A549 (cell line): ENCODE results near the gene PAX9. TPM values are rescaled to one million over a fixed set of nuclear protein-coding genes. Genes with fewer than 3 reads are reported as not detected.
A peak's percentile ranks its signal among the peaks of the same experiment; 100 is the strongest.

Experiments used
- ATAC-seq, 2 experiments: fragments of 200-7000 bp in 1 of 2; fragments of >200 bp in 1 of 2; cut with Nextera tagmentation in 1 of 2; cut with Tn5 transposase in 1 of 2; 3 replicates each; pipeline versions ENCODE4 v1.8.0 to v1.9.1; 2018 to 2020; ENCODE audit warnings: mild to moderate bottlenecking in 1 of 2, moderate library complexity in 1 of 2
- CTCF ChIA-PET: fragments of 300-600 bp; sonication (Branson Sonifier 250); formaldehyde crosslinking; extraction: SDS; loops from one replicate; lab custom pipeline; 2021; ENCODE audit warnings: antibody characterized with exemption, inconsistent platforms; lab: Yijun Ruan, JAX
- POLR2A ChIA-PET: fragments of 350-600 bp; formaldehyde crosslinking; extraction: SDS; loops from one replicate; lab custom pipeline; 2021; ENCODE audit warnings: antibody characterized with exemption, inconsistent platforms; lab: Yijun Ruan, JAX
- DNase-seq, 2 experiments: peaks; one replicate each; pipeline versions ENCODE4 v3.0.0 to v3.0.0-alpha.2; 2011 to 2016; ENCODE audit warnings: low read depth in 1 of 2, low spot score in 1 of 2
- FAIRE-seq: peaks from 2 replicates; lab custom pipeline; 2011; peaks lifted over from hg19 to GRCh38; lab: Jason Lieb, UNC
- H3K27ac ChIP-seq, 2 experiments: fragments of >200 bp; sonication (Bioruptor Twin); formaldehyde crosslinking; 3 replicates each; pipeline ENCODE4 v1.5.1; 2016 to 2017
- H3K4me1 ChIP-seq: fragments of >200 bp; sonication (Bioruptor Twin); formaldehyde crosslinking; 3 replicates; pipeline ENCODE4 v1.6.1; 2016
- H3K4me2 ChIP-seq: fragments of >200 bp; sonication (Bioruptor Twin); formaldehyde crosslinking; 3 replicates; pipeline ENCODE4 v1.6.1; 2016
- H3K4me3 ChIP-seq: fragments of >200 bp; sonication (Bioruptor Twin); formaldehyde crosslinking; 3 replicates; pipeline ENCODE4 v1.5.1; 2016
- H3K9me3 ChIP-seq: fragments of >200 bp; sonication (Bioruptor Twin); formaldehyde crosslinking; 3 replicates; pipeline ENCODE4 v1.6.1; 2016
- ATOH8 ChIP-seq: fragments of 250-450 bp; sonication (Bioruptor Pico); IDR thresholded peaks from 2 replicates; pipeline ENCODE4 v1.5.0; 2020; ENCODE audit warnings: low read depth, mild to moderate bottlenecking, moderate library complexity
- BCL3 ChIP-seq: fragments of >200 bp; sonication (Bioruptor Twin); formaldehyde crosslinking; IDR thresholded peaks from 3 replicates; pipeline ENCODE4 v1.6.1; 2016
- CBX8 ChIP-seq: fragments of 200-600 bp; sonication (generic); IDR thresholded peaks from 2 replicates; pipeline ENCODE4 v1.6.1; 2016
- EHF ChIP-seq: fragments of 250-450 bp; sonication (Bioruptor Pico); IDR thresholded peaks from 2 replicates; pipeline ENCODE4 v1.5.0; 2020; ENCODE audit warnings: mild to moderate bottlenecking
- EHMT2 ChIP-seq: fragments of 200-600 bp; sonication (generic); IDR thresholded peaks from 2 replicates; pipeline ENCODE4 v1.6.1; 2016; ENCODE audit warnings: antibody characterized with exemption, low read depth, mild to moderate bottlenecking, moderate library complexity
- EP300 ChIP-seq, 2 experiments: fragments of >200 bp; sonication (Bioruptor Twin); formaldehyde crosslinking; IDR thresholded peaks; 2 replicates in 1 of 2; 3 replicates in 1 of 2; pipeline ENCODE4 v1.6.1; 2016 to 2017
- FOSB ChIP-seq: fragments of 250-450 bp; sonication (Bioruptor Pico); IDR thresholded peaks from 2 replicates; pipeline ENCODE4 v1.5.0; 2020; ENCODE audit warnings: mild to moderate bottlenecking, moderate library complexity
- FOSL2 ChIP-seq, 2 experiments: fragments of 450-650 bp in 1 of 2; fragments of >200 bp in 1 of 2; sonication (Bioruptor Twin) in 1 of 2; formaldehyde crosslinking; IDR thresholded peaks; 2 replicates each; pipeline versions ENCODE4 v1.5.0 to v1.6.1; 2016 to 2020; ENCODE audit warnings: mild to moderate bottlenecking in 1 of 2, moderate library complexity in 1 of 2
- HDAC2 ChIP-seq: fragments of 200-600 bp; sonication (generic); IDR thresholded peaks from 2 replicates; pipeline ENCODE4 v1.6.1; 2016
- HOXB5 ChIP-seq: fragments of 250-450 bp; sonication (Bioruptor Pico); IDR thresholded peaks from 2 replicates; pipeline ENCODE4 v1.5.0; 2020; ENCODE audit warnings: mild to moderate bottlenecking, moderate library complexity
- MAFK ChIP-seq: fragments of 450-650 bp; IDR thresholded peaks from 2 replicates; pipeline ENCODE4 v1.6.1; 2014; ENCODE audit not compliant: partially characterized antibody
- NPAS2 ChIP-seq: fragments of 250-450 bp; sonication (Bioruptor Pico); IDR thresholded peaks from 2 replicates; pipeline ENCODE4 v1.8.0; 2022; ENCODE audit warnings: mild to moderate bottlenecking, moderate library complexity, borderline replicate concordance
- PBX3 ChIP-seq: IDR thresholded peaks from 2 replicates; pipeline ENCODE4 v1.6.1; 2012
- PHF8 ChIP-seq: fragments of 200-600 bp; sonication (generic); IDR thresholded peaks from 2 replicates; pipeline ENCODE4 v1.6.1; 2016; ENCODE audit warnings: low read depth, mild to moderate bottlenecking, antibody characterized with exemption, moderate library complexity, borderline replicate concordance
- POLR2AphosphoS2 ChIP-seq: conservative IDR thresholded peaks from 2 replicates; pipeline ENCODE4 v1.6.1; 2012; ENCODE audit warnings: low read length, improper control_type of control experiment, inconsistent platforms
- RFX5 ChIP-seq: fragments of 450-650 bp; IDR thresholded peaks from 2 replicates; pipeline ENCODE4 v1.7.1; 2014; ENCODE audit warnings: antibody characterized with exemption, mild to moderate bottlenecking, moderate library complexity
- SMC3 ChIP-seq: fragments of >200 bp; sonication (Bioruptor Twin); formaldehyde crosslinking; IDR thresholded peaks from 3 replicates; pipeline ENCODE4 v1.6.1; 2018; ENCODE audit warnings: inconsistent platforms
- TFCP2L1 ChIP-seq: fragments of 250-450 bp; sonication (Bioruptor Pico); IDR thresholded peaks from 2 replicates; pipeline ENCODE4 v1.5.0; 2021; ENCODE audit warnings: mild to moderate bottlenecking
- TP53 ChIP-seq: fragments of 250-450 bp; sonication (Bioruptor Pico); IDR thresholded peaks from 2 replicates; pipeline ENCODE4 v1.5.0; 2021; ENCODE audit warnings: mild to moderate bottlenecking, moderate library complexity
- ZC3H11A ChIP-seq: fragments of 450-650 bp; IDR thresholded peaks from 2 replicates; pipeline ENCODE4 v1.6.1; 2014; ENCODE audit warnings: antibody characterized with exemption, mild to moderate bottlenecking
- ZFP36 ChIP-seq: fragments of 450-650 bp; IDR thresholded peaks from 2 replicates; pipeline ENCODE4 v1.6.1; 2014; ENCODE audit warnings: borderline replicate concordance; ENCODE audit not compliant: partially characterized antibody
- ZNF302 ChIP-seq: fragments of 250-450 bp; sonication (Bioruptor Pico); IDR thresholded peaks from 2 replicates; pipeline ENCODE4 v1.9.0; 2021; ENCODE audit warnings: inconsistent platforms, mild to moderate bottlenecking, moderate library complexity
- WGBS: methylation state at CpG from one replicate; pipeline ENCODE4 v1.1.6; 2017; ENCODE audit errors: missing lambda C conversion rate; 5-methylcytosine and 5-hydroxymethylcytosine counted together
- polyA plus RNA-seq, 4 experiments: library from polyadenylated mRNA; depleted of rRNA in 3 of 4; stranded (reverse); fragments of >200 nt; fragmentation: RNase III in 1 of 4; extraction: RNeasy Plus Mini Kit Qiagen cat#74134 plus additional on column Dnase treatment in 1 of 4; gene quantifications; 2 replicates in 3 of 4; 3 replicates in 1 of 4; pipeline ENCODE4 v1.2.3, GENCODE V29; 2011 to 2017

Gene PAX9
- polyA plus RNA-seq, 2 of the 4 experiments (the other 2 are of a cell fraction), result 0.75 to 1.8 TPM

GRCh38 chr14:36654794-36655381 is 6.8 kb upstream of the PAX9 start:
- no peak overlapping the region for H3K27ac ChIP-seq
- TF ChIP-seq ZFP36, result no peak
- TF ChIP-seq MAFK, result no peak
- TF ChIP-seq PBX3, result no peak
- no peak for TF ChIP-seq ATOH8 (CRISPR knock-in tag)
- TF ChIP-seq SMC3, result no peak
- CTCF ChIA-PET, result interaction anchor here (0.7 to 9.0 kb wide), 23 partner anchors 8 to 495 kb away, joined by 3 to 118 read pairs (median 5); no protein-coding TSS in a partner anchor

GRCh38 chr14:36655571-36655962 is 6.1 kb upstream of the PAX9 start:
- 54% methylated on average over 11 of the region's 11 CpGs for WGBS
- FAIRE-seq, result no peak

More at GRCh38 chr14:36654794-36655381, 6.8 kb upstream of the PAX9 start:
- Histone ChIP-seq H3K4me2 (no peak overlapping the region; the same call in 2 of the 3 replicates), H3K9me3 (no peaks in the 10 kb centered on the region), H3K4me1 (peaks cover 3% of the 10 kb centered on the region; the same call in 1 of the 3 replicates), H3K4me3 (no peak overlapping the region)
- ATAC-seq (no peak), FAIRE-seq (no peak), DNase-seq (no peak)
- POLR2A ChIA-PET, result no interaction called here
- WGBS, result 82% methylated on average over 34 of the region's 34 CpGs

More at GRCh38 chr14:36655571-36655962, 6.1 kb upstream of the PAX9 start:
- Histone ChIP-seq H3K9me3 (no peaks in the 10 kb centered on the region), H3K4me3 (peak overlapping the region; percentile 33; the same call in 2 of the 3 replicates), H3K4me2 (peak overlapping the region; percentile 65), H3K27ac (no peak overlapping the region), H3K4me1 (peaks cover 3% of the 10 kb centered on the region; the same call in 1 of the 3 replicates)
- no peak; a peak in 1 of 6 replicates for ATAC-seq
- no peak for TF ChIP-seq BCL3
- no peak for TF ChIP-seq HDAC2
- no peak for TF ChIP-seq HOXB5 (CRISPR knock-in tag)
- TF ChIP-seq ZC3H11A, result no peak
- TF ChIP-seq PHF8, result no peak
- no peak for TF ChIP-seq EHMT2
- TF ChIP-seq POLR2AphosphoS2, result no peak
- no peak for TF ChIP-seq EHF (CRISPR knock-in tag)
- no peak for TF ChIP-seq EP300 (IDR thresholded peaks at IDR 0.05)
- no peak for TF ChIP-seq CBX8
- no peak for TF ChIP-seq ZFP36
- no peak for TF ChIP-seq FOSL2 (IDR thresholded peaks at IDR 0.05)
- TF ChIP-seq FOSL2 (CRISPR knock-in tag; IDR thresholded peaks at IDR 0.05), result no peak
- no peak for TF ChIP-seq FOSB (CRISPR knock-in tag)
- TF ChIP-seq TP53, result no peak
- TF ChIP-seq NPAS2 (CRISPR knock-in tag), result no peak
- TF ChIP-seq RFX5, result no peak
- TF ChIP-seq ZNF302, result no peak
- TF ChIP-seq TFCP2L1 (CRISPR knock-in tag), result no peak
- TF ChIP-seq PBX3, result no peak
- no peak for DNase-seq
- ChIA-PET CTCF (interaction anchor here (0.6 to 9.0 kb wide), 41 partner anchors 9 to 494 kb away, joined by 3 to 118 read pairs (median 4); no protein-coding TSS in a partner anchor), POLR2A (no interaction called here)
